ENCODE results near the gene XRCC1.
"Not testable (repeated sequence)": the region's sequence is repeated elsewhere in the genome, so short reads cannot be mapped to it uniquely, and the experiment has no call there.

Gene XRCC1

DNA sequence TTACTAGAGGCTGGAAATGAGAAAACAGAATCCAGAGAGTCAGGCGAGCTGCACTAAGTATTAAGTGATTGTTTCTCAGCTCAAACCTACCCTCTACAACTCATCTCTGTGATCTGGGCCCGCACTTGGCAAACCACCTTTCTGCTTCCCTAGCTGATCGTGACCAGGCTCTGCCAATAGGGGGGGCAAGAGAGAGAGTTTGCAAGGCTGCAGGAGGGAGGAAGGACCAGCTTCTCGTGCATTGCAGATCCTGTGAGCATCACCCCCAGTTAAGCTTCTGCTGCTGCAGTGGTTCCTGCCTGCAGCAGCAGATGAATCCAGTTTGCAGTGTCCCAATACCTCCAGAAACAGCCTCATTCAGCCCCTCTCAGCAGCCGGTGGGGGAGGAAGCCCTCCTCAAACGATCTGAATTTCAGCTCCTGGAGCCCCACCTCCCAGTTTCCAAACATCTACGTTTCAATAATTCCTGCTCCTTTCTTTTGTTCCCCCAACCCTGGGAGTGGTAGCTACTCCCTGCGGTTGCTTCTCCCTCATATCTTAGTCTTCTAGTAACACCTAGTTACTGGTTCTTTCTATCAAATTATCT lies 20.0 kb downstream of the XRCC1 start:
- Mint-ChIP-seq H3K36me3 (peaks cover 28% of the 10 kb centered on the region), H3K4me1 (peaks cover 9% of the 10 kb centered on the region), H3K9me3 (no peaks in the 10 kb centered on the region), H3K27me3 (no peaks in the 10 kb centered on the region), H3K4me3 (no peak overlapping the region), H3K27ac (no peak overlapping the region)
- peak; percentile 91 for DNase-seq
- CTCF ChIA-PET, result interaction anchor here (0.6 to 6.0 kb wide), 26 partner anchors 8 to 164 kb away, joined by 3 to 129 read pairs (median 8); partner anchors contain the start of genes ETHE1, IRGQ, PINLYP and XRCC1

DNA sequence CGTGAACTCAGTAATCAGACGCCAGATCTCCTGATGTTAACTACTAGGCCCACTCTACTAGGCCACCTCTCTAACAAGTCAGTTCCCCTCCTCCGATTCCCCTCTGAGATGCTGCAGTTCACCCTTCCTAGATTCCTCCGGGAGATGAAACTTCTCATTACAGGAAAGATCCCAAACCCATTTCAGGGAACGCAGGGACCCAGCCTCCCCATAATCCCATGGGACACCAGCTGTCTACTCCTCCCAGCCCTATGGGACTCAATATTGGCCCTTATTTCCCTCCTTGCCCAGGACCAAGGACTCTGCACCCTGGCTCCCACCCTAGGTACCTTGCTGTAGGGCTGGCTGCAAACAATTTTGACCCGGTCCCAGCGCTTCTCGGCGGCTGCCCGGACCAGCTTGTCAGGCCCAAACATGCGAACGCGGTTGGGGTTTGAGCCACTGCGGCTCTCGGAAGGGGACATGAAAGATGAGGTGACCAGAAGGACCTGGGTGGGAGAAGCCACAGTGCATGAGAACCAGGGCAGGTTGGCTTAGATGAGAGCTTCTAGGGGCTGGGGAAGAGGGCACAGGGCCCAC lies 20.9 kb downstream of the XRCC1 start:
- no peak for DNase-seq
- no peak overlapping the region for H3K27ac Mint-ChIP-seq

DNA sequence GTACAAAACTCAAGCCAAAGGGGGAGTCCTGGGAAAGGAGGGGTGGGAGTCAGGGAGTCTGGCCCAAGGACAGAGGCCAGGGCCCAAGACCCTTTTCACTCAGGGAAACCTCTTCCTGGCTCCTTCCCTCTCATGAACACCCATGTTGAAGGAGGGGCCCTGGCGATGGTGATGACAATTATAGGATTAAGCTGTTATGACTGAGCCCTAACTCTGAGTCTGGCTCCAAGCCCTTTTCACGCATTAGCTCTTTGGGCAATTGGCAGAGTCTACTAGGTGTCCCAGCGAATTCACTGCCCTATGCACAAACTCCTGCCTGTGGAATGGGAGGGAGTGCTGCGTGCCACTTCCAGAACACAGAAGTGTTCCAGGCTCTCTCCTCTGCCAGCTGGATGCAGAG lies 21.7 kb downstream of the XRCC1 start:
- no peak for DNase-seq
- peaks cover 8% of the 10 kb centered on the region for H3K4me1 Mint-ChIP-seq
- peaks cover 31% of the 10 kb centered on the region for H3K36me3 Mint-ChIP-seq
- no peaks in the 10 kb centered on the region for H3K27me3 Mint-ChIP-seq
- H3K27ac Mint-ChIP-seq, result no peak overlapping the region
- H3K4me3 Mint-ChIP-seq, result no peak overlapping the region
- CTCF ChIA-PET, result interaction anchor here (1.3 to 6.0 kb wide), 3 partner anchors 33 to 99 kb away, joined by 3 to 129 read pairs (median 6); partner anchors contain the start of genes IRGQ and ZNF576
- no peaks in the 10 kb centered on the region for H3K9me3 Mint-ChIP-seq

More for the DNA sequence above, 20.9 kb downstream of the XRCC1 start:
- Mint-ChIP-seq H3K27me3 (no peaks in the 10 kb centered on the region), H3K4me3 (no peak overlapping the region), H3K4me1 (peaks cover 8% of the 10 kb centered on the region), H3K9me3 (no peaks in the 10 kb centered on the region), H3K36me3 (peaks cover 31% of the 10 kb centered on the region)
- CTCF ChIA-PET, result interaction anchor here (1.1 to 6.0 kb wide), 19 partner anchors 9 to 122 kb away, joined by 3 to 129 read pairs (median 9); partner anchors contain the start of genes ETHE1, IRGQ, PINLYP and XRCC1

DNA sequence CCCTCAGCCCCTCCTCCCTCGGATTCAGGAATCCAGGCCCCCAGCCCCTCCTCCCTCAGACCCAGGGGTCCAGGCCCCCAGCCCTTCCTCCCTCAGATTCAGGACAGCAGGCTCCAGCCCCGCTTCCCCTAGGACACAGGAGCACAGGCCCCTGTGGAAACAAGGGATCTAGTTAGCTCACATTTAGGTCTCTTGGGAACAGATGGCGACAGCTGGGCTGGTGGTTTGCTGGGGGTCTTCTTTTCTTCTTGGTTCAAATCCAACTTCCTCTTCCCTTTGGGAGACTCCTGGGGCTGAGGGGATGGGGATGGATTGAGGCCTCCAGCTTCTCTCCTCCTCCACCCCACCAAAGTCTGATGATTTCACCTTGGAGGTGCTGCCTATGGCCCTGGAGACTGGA lies 22.7 kb downstream of the XRCC1 start:
- Mint-ChIP-seq H3K4me3 (no peak overlapping the region), H3K36me3 (peaks cover 26% of the 10 kb centered on the region), H3K9me3 (no peaks in the 10 kb centered on the region), H3K27me3 (no peaks in the 10 kb centered on the region), H3K4me1 (peaks cover 8% of the 10 kb centered on the region), H3K27ac (no peak overlapping the region)
- CTCF ChIA-PET, result interaction anchor here (1.0 to 6.0 kb wide), 3 partner anchors 8 to 100 kb away, joined by 3 to 129 read pairs (median 6); partner anchors contain the start of genes IRGQ and ZNF576
- no peak for DNase-seq

DNA sequence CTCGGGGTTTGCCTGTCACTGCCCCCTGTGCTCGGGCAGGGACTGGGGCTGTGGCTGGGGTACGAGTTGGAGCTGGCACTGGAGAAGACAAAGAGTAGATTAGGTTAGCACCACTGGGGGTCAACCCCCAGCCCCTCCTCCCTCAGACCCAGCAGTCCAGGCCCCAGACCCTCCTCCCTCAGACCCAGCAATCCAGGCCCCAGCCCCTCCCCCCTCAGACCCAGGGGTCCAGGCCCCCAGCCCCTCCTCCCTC lies 23.2 kb downstream of the XRCC1 start:
- H3K4me3 Mint-ChIP-seq, result no peak overlapping the region
- H3K9me3 Mint-ChIP-seq, result no peaks in the 10 kb centered on the region
- H3K36me3 Mint-ChIP-seq, result peaks cover 24% of the 10 kb centered on the region
- CTCF ChIA-PET, result interaction anchor here (1.0 to 6.0 kb wide), 2 partner anchors 8 to 43 kb away, joined by 3 to 129 read pairs; partner anchors contain the start of genes IRGQ and ZNF576
- H3K27me3 Mint-ChIP-seq, result no peaks in the 10 kb centered on the region
- H3K27ac Mint-ChIP-seq, result no peak overlapping the region
- DNase-seq, result no peak
- peaks cover 8% of the 10 kb centered on the region for H3K4me1 Mint-ChIP-seq

DNA sequence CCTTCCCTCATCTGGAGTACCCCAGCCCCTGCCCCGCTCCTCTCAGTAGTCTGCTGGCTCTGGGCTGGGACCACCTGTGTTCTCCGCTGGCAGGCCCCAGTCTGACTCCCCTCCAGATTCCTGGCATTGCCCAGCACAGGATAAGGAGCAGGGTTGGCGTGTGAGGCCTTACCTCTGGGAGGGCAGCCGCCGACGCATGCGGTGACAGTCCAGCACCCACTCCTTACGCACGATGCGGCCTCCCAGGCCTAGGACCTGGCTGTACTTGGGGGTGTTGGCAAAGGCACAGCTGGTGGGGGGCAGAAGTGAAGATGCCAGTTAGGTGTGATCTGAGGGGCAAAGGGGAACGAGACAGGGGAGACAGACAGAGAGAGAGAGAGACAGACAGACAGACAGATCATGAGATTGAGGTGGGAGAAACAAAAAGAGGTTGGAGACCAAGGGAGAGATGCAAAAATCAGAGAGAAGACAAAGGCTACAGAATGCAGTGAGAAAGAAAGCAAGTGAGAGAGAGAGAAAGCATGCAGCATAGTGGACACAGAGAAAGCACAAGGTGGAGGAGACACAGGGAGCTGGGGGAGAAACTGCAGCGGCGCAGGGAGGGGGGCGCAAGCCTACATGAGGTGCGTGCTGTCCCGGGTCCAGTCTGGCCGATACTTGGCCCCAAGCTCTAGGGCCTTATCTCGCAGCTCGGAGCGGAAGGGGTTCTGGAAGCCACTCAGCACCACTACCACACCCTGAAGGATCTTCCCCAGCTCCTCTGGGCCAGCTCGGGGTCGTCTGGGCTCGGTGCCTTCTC lies 23.7 kb downstream of the XRCC1 start:
- peak overlapping the region; percentile 21 for H3K27ac Mint-ChIP-seq
- no peaks in the 10 kb centered on the region for H3K27me3 Mint-ChIP-seq
- no peak overlapping the region for H3K4me3 Mint-ChIP-seq
- CTCF ChIA-PET, result interaction anchor here (6.0 kb wide), 1 partner anchor 44 kb away, joined by 129 read pairs; the partner anchor contains the start of genes IRGQ and ZNF576
- no peaks in the 10 kb centered on the region for H3K9me3 Mint-ChIP-seq
- H3K4me1 Mint-ChIP-seq, result peaks cover 8% of the 10 kb centered on the region
- H3K36me3 Mint-ChIP-seq, result peaks cover 24% of the 10 kb centered on the region
- no peak for DNase-seq

DNA sequence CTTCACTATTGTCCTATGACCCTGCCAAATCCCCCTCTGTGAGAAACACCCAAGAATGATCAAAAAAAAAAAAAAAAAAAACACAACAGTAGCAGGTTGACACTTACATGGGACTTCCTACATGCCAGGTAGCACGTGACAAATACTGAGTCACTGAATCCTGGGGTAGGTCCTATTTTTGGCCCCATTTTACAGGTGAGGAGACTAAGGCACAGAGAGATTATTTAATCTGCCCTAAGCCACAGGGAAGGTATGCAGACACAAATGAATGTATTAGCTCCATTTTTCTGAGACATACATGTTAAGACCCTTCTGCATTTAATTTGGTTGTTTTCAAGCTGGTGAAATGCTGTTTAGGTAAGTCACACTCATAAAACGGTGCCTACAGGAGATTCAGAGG lies 26.6 kb downstream of the XRCC1 start:
- DNase-seq, result no peak
- Mint-ChIP-seq H3K27ac (no peak overlapping the region), H3K4me3 (no peak overlapping the region), H3K4me1 (no peaks in the 10 kb centered on the region), H3K9me3 (no peaks in the 10 kb centered on the region), H3K36me3 (peaks cover 31% of the 10 kb centered on the region), H3K27me3 (no peaks in the 10 kb centered on the region)
- CTCF ChIA-PET, result interaction anchor here (0.9 kb wide), 1 partner anchor 12 kb away, joined by 4 read pairs; no protein-coding TSS in a partner anchor

DNA sequence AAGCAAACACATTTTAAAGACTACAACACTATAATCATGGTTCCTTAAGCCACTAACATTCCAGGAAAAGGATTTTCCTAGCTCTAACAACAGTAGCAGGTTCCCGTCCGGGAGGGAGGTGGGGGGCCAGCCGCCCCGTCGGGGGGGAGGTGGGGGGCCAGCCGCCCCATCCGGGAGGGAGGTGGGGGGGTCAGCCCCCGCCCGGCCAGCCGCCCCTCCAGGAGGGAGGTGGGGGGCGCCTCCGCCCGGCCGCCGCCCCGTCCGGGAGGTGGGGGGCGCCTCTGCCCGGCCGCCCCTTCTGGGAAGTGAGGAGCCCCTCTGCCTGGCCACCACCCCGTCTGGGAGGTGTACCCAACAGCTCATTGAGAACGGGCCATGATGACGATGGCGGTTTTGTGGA lies 27.4 kb downstream of the XRCC1 start:
- H3K9me3 Mint-ChIP-seq, H3K27ac Mint-ChIP-seq, H3K4me1 Mint-ChIP-seq, CTCF ChIA-PET, H3K27me3 Mint-ChIP-seq, DNase-seq, H3K4me3 Mint-ChIP-seq: not testable (repeated sequence)
- H3K36me3 Mint-ChIP-seq, result peaks cover 38% of the 10 kb centered on the region

DNA sequence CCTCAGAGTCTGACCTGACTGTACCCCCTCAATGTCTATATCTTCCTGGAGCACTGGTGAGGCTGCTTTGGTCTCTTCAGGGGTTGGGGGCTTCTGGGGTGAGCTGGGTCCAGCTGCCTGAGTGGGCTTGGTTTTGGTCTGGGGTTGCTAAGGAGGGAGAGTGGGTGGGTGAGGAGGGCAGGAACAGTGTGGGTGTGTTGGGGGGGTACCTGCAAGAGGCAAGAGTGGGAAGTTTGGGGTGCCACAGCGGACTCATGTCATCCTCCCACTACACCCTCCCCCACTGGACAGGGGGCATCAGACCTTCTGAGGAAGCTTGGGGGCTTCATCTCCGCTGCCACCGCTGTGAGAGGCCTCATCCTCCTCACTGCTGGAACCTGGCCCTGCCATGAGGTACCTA lies 28.7 kb downstream of the XRCC1 start:
- Mint-ChIP-seq H3K27me3 (no peaks in the 10 kb centered on the region), H3K9me3 (no peaks in the 10 kb centered on the region), H3K4me1 (no peaks in the 10 kb centered on the region), H3K27ac (no peak overlapping the region), H3K36me3 (peaks cover 43% of the 10 kb centered on the region), H3K4me3 (no peak overlapping the region)
- CTCF ChIA-PET, result no interaction called here
- no peak for DNase-seq

DNA sequence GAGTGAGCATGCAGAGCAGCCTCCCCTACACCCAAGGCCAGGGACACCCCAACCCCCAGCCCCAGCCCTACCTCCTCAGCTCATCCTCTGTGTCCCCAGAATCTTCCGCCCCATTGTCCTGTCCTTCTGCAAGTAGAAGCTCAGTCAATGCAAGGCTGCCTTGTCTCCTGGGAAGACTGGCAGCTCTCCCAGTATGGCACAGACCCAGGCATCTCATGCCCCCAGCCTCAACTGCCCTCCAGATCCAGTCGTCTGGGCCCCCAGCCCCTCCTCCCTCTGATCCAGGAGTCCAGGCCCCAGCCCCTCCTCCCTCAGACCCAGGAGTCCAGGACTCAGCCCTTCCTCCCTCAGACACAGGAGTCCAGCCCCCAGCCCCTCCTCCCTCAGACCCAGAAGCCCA lies 29.3 kb downstream of the XRCC1 start:
- CTCF ChIA-PET, result no interaction called here
- H3K9me3 Mint-ChIP-seq, result no peaks in the 10 kb centered on the region
- H3K36me3 Mint-ChIP-seq, result peaks cover 41% of the 10 kb centered on the region
- no peak overlapping the region for H3K4me3 Mint-ChIP-seq
- H3K4me1 Mint-ChIP-seq, result no peaks in the 10 kb centered on the region
- no peak overlapping the region for H3K27ac Mint-ChIP-seq
- no peak for DNase-seq
- H3K27me3 Mint-ChIP-seq, result no peaks in the 10 kb centered on the region

DNA sequence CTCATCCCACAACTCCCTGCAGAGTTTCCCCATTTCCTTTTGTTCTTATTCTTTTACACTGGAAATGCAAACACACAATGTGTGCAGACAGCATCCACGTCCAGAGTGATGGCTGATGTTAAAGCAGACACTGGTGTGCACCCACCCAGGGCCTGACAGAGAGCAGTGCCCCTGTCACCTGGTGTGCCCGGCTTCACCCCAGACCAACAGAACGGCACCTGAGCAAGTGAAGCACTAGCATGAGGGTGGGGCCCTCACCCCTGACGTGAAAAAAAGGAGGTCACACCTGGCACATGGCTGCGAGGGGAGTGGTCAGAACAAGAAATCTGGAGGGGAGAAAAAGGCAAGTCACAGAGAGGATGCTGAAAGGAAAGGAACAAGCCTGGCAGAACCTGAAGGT lies 30.1 kb downstream of the XRCC1 start:
- DNase-seq, result no peak
- Mint-ChIP-seq H3K27ac (no peak overlapping the region), H3K36me3 (peaks cover 41% of the 10 kb centered on the region), H3K27me3 (no peaks in the 10 kb centered on the region), H3K4me1 (no peaks in the 10 kb centered on the region), H3K4me3 (no peak overlapping the region), H3K9me3 (no peaks in the 10 kb centered on the region)
- CTCF ChIA-PET, result interaction anchor here (5.4 kb wide), 1 partner anchor 10 kb away, joined by 16 read pairs; no protein-coding TSS in a partner anchor

DNA sequence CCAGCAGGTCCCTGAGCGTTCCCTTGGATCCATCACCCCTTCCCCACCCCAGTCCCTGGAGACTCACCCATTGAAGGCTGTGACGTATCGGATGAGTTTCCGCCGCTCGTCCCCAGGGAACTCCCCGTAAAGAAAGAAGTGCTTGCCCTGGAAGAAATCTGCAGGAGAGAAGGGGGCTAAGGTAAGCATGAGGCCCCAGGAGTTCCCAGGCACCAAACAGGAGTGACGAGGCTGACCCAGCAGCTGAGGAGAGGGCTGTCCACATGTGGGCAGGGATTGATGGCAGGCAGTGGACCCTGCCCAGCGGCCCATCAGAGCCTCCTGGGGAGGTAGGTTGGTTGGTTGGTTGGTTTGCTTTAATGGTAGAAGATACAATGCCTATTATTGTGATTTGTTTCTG lies 31.2 kb downstream of the XRCC1 start:
- Mint-ChIP-seq H3K27me3 (no peaks in the 10 kb centered on the region), H3K9me3 (peaks cover 3% of the 10 kb centered on the region), H3K36me3 (peaks cover 47% of the 10 kb centered on the region), H3K27ac (no peak overlapping the region), H3K4me1 (no peaks in the 10 kb centered on the region), H3K4me3 (no peak overlapping the region)
- CTCF ChIA-PET, result interaction anchor here (0.6 to 5.4 kb wide), 2 partner anchors 9 to 11 kb away, joined by 3 to 16 read pairs; no protein-coding TSS in a partner anchor
- no peak for DNase-seq

DNA sequence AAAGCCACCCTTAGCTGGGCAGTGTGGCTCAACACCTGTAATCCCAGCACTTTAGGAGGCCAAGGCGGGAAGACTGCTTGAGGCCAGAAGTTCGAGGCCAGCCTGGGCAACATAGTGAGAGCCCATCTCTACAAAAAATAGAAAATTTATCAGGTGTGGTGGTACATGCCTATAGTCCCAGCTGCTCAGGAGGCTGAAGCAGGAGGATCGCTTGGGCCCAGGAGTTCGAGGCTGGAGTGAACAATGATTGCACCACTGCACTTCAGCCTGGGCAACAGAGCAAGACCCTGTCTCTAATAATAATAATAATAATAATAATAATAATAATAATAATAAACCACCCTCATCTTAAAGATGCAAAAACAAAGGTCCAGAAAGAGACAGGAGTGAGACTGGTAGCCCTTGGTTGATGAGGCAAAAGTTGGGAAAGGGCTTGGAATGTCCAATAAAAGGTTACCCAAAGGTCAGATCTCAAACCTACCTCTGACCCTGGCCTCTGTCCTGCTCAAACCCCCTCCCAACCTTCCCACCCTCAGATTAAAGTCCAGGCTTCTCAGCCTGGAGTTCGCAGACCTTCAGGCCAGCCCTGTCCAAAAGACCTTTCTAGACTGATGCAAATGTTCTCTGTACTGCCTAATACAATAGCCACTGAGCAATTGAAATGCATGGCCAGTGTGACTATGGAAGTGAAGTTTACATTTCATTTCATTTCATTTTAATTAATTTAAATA lies 33.2 kb downstream of the XRCC1 start:
- Mint-ChIP-seq H3K27me3 (no peaks in the 10 kb centered on the region), H3K27ac (no peak overlapping the region), H3K9me3 (peaks cover 10% of the 10 kb centered on the region), H3K36me3 (peaks cover 59% of the 10 kb centered on the region), H3K4me3 (no peak overlapping the region), H3K4me1 (no peaks in the 10 kb centered on the region)
- no peak for DNase-seq
- CTCF ChIA-PET, result interaction anchor here (5.4 kb wide), 1 partner anchor 13 kb away, joined by 16 read pairs; no protein-coding TSS in a partner anchor

DNA sequence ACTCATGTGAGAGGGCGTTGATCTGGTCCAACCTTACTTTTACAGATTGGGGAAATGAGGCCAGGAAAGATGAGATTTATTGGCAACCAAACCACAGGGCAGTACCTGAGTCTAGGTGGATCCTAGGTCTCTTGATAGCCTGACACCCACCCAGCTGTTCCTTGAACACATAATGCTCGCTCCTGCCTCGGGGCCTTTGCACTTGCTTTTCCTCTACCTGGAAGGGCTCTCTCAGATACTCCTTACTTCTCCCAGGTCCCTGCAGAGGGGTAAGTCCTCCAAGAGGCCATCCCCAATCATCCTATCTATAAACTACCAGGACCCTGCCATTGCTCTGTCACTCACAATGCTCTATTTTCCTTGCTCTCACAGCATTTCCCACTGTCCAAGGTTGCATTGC lies 34.9 kb downstream of the XRCC1 start:
- DNase-seq, result no peak
- Mint-ChIP-seq H3K36me3 (peaks cover 63% of the 10 kb centered on the region), H3K4me1 (peaks cover 1% of the 10 kb centered on the region), H3K4me3 (no peak overlapping the region), H3K9me3 (peaks cover 10% of the 10 kb centered on the region), H3K27me3 (no peaks in the 10 kb centered on the region), H3K27ac (no peak overlapping the region)
- CTCF ChIA-PET, result interaction anchor here (1.0 to 5.4 kb wide), 2 partner anchors 15 to 77 kb away, joined by 3 to 16 read pairs; no protein-coding TSS in a partner anchor
